IPS-18a (cell line): ENCODE data around the gene IFIH1.

Source experiments
- H3K27ac ChIP-seq: one replicate; pipeline ENCODE4 v1.5.1; 2013; ENCODE audit warnings: low read length
- H3K27me3 ChIP-seq: one replicate; pipeline ENCODE4 v1.6.1; 2013; ENCODE audit warnings: mild to moderate bottlenecking, low read length; ENCODE audit not compliant: control insufficient read depth, insufficient read depth
- H3K36me3 ChIP-seq: one replicate; pipeline ENCODE4 v1.6.1; 2013; ENCODE audit warnings: low read depth, low read length; ENCODE audit not compliant: control insufficient read depth
- H3K4me1 ChIP-seq: one replicate; pipeline ENCODE4 v1.6.1; 2013; ENCODE audit warnings: low read depth, low read length; ENCODE audit not compliant: control insufficient read depth
- H3K4me3 ChIP-seq: one replicate; pipeline ENCODE4 v1.5.1; 2013; ENCODE audit warnings: low read length
- H3K9ac ChIP-seq: one replicate; pipeline ENCODE4 v1.6.1; 2013; ENCODE audit warnings: mild to moderate bottlenecking, low read length, moderate library complexity
- H3K9me3 ChIP-seq: one replicate; pipeline ENCODE4 v1.6.1; 2013; ENCODE audit warnings: low read depth, low read length; ENCODE audit not compliant: control insufficient read depth

IFIH1 gene

DNA sequence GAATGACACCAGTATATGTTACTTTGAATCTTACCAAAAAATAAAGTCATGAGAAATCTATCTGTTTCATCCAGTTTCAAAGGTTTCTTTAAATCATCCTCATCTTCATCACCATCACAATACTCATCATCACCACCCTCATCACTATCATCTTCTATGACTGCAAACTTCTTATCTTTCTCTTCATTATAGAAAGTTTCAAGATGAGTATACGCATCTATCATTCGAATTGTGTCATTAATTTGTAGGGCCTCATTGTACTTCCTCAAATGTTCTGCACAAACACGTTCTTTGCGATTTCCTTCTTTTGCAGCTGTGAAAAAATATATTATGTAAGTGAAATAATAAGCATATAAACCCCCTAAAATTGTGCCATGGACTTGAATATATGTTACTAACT lies 41.1 kb downstream of the IFIH1 start:
- no peak overlapping the region for H3K4me3 ChIP-seq
- no peaks in the 10 kb centered on the region for H3K4me1 ChIP-seq
- H3K9ac ChIP-seq, result no peak overlapping the region
- H3K27ac ChIP-seq, result no peak overlapping the region
- H3K27me3 ChIP-seq, result no peaks in the 10 kb centered on the region
- H3K9me3 ChIP-seq, result no peaks in the 10 kb centered on the region
- no peaks in the 10 kb centered on the region for H3K36me3 ChIP-seq

DNA sequence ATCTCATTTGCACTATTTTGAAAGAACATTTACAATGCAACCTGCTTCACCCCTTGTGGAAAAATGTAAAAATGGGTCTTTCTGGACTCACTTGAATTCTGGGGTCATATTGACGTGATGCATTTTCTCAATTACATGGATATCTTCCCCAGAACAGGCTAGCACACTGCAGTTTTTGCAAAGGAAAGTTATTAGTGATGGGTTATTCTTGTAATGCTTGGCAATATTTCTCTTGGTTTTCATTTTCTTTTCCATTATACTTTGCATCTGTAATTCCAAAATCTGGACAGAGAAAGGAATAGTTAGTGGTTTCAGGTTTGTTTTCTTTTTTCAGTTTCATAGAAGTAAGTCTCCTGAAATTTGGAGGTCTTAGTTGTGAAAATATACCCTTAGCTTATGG lies 50.5 kb downstream of the IFIH1 start:
- Histone ChIP-seq H3K9ac (no peak overlapping the region), H3K4me1 (no peaks in the 10 kb centered on the region), H3K9me3 (no peaks in the 10 kb centered on the region), H3K27ac (no peak overlapping the region), H3K36me3 (no peaks in the 10 kb centered on the region), H3K27me3 (no peaks in the 10 kb centered on the region), H3K4me3 (no peak overlapping the region)

DNA sequence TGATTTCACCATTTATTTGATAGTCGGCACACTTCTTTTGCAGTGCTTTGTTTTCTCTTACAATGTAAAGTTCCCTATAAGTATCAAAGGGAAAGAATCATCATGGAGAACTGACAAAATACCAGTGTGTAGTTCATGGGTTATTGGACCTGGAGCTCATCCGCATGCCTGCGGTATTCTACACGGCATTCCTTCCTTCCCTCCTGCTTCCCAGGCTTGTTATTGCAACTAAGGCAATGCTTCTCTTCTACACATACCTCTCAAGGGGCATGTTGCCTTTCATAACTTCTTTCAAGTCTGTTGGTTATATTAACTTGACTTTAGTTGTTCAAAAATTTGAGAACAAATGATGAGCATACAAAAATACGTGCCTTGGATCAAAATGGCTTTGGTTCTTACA lies 51.0 kb downstream of the IFIH1 start:
- Histone ChIP-seq H3K4me1 (no peaks in the 10 kb centered on the region), H3K27me3 (no peaks in the 10 kb centered on the region), H3K4me3 (no peak overlapping the region), H3K9me3 (no peaks in the 10 kb centered on the region), H3K9ac (no peak overlapping the region), H3K36me3 (no peaks in the 10 kb centered on the region), H3K27ac (no peak overlapping the region)

DNA sequence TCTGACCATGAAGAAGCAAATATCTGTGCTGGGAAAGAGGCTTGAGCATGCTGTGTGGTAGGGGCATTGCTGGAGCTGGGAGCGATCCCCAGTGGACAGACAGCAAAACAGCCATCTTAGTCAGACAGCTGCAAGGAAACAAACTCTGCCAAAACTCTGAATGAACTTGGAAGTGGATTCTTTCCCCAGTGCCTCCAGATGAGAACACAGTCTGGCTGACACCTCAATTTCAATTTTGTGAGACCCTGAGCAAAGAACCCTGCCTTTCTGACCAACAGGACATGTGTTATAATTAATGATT lies 52.1 kb downstream of the IFIH1 start:
- H3K9me3 ChIP-seq, result no peaks in the 10 kb centered on the region

DNA sequence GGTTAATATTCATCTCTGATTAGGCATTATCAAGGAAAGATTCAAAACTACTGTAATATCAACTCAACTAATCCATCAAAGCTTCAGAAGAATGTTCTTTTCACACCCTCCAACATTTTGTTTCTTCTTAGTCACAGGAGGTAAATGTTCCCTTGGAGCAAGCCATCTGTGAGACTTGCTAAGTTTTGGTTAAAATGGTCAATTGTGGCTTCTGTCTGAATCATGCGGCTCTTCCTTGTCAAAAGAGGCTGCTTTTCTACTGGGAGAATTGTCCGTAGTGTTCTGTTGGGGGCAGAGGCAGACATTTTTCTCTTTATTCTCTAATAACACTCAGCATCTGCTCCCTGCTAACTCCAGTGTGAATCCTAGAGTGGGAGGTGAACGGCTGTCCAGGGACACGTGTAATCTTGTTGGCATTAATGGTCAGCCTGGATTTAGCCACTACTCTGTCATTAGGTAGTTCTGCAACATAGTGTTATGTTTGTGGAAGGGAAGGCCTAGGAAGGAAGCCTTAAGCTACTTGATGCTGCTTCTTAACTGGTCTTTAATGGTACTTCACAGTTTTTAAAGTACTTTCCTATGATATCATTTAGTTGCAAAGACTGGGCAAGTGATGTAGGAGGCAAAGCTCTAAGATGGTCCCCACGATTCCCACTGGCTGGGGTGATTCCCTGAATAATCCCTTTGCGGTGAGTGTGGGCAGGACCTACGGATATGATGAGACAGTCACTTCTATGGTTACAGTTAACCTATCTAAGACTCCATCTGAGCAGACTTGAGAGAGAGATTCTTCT lies 52.6 kb downstream of the IFIH1 start:
- H3K27ac ChIP-seq, result no peak overlapping the region
- no peaks in the 10 kb centered on the region for H3K36me3 ChIP-seq
- H3K27me3 ChIP-seq, result no peaks in the 10 kb centered on the region
- no peaks in the 10 kb centered on the region for H3K9me3 ChIP-seq
- no peak overlapping the region for H3K4me3 ChIP-seq
- H3K4me1 ChIP-seq, result peaks cover 3% of the 10 kb centered on the region
- no peak overlapping the region for H3K9ac ChIP-seq

More for the DNA sequence above, 52.1 kb downstream of the IFIH1 start:
- no peak overlapping the region for H3K27ac ChIP-seq
- no peak overlapping the region for H3K4me3 ChIP-seq
- no peaks in the 10 kb centered on the region for H3K36me3 ChIP-seq
- peaks cover 3% of the 10 kb centered on the region for H3K4me1 ChIP-seq
- H3K27me3 ChIP-seq, result no peaks in the 10 kb centered on the region
- no peak overlapping the region for H3K9ac ChIP-seq

- Histone ChIP-seq H3K36me3 (no peaks in the 10 kb centered on the region), H3K9ac (no peak overlapping the region), H3K4me3 (no peak overlapping the region), H3K27me3 (no peaks in the 10 kb centered on the region), H3K9me3 (no peaks in the 10 kb centered on the region), H3K27ac (no peak overlapping the region), H3K4me1 (peaks cover 3% of the 10 kb centered on the region)
Observed at GRCh38 chr2:162261032-162261945, 57.2 kb downstream of the IFIH1 start.

DNA sequence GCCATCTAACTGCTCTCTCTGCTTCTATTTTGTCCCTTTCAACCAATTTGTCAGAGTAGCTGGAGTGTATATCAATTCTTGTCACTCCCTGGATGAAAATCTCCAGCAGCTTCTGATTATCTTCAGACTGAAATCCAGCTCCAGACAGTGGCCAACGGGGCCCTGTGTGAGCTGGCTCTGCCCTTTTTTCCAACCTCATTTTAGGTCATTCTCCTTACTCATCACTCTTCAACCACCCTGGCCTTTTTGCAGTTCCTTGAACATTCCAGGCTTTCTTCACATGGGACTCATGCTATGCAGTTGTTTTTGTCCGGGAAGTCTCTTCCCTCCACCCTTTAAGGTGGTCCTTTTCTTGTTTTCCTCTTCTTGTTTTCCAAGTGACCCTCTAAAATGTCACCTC lies 59.8 kb downstream of the IFIH1 start:
- no peak overlapping the region for H3K9ac ChIP-seq
- no peak overlapping the region for H3K4me3 ChIP-seq
- no peaks in the 10 kb centered on the region for H3K36me3 ChIP-seq
- no peaks in the 10 kb centered on the region for H3K27me3 ChIP-seq
- no peaks in the 10 kb centered on the region for H3K9me3 ChIP-seq
- no peak overlapping the region for H3K27ac ChIP-seq
- H3K4me1 ChIP-seq, result peaks cover 3% of the 10 kb centered on the region

- H3K4me1 ChIP-seq, result peaks cover 3% of the 10 kb centered on the region
- no peaks in the 10 kb centered on the region for H3K27me3 ChIP-seq
- no peak overlapping the region for H3K27ac ChIP-seq
- H3K36me3 ChIP-seq, result no peaks in the 10 kb centered on the region
- no peak overlapping the region for H3K4me3 ChIP-seq
- no peak overlapping the region for H3K9ac ChIP-seq
- H3K9me3 ChIP-seq, result no peaks in the 10 kb centered on the region
Observed at GRCh38 chr2:162258169-162258568, 60.3 kb downstream of the IFIH1 start.

DNA sequence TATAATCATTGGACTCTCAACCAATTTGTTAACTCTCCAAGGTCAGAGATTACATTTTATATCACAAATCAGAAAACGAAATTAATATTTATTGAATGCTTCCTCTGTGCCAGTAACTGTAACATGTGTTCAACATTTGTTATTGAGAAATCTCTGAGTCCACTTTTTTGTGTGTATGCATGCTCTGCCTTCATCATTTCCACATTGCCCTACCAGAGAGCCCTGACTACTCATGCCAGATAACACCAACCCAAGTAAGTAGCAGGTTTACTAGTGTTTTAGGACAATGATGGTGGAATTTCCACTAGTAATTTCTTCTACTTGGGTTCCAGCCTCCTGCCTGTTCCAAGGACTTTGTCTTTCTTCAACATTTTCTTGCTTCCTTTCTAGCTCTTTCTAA lies 61.1 kb downstream of the IFIH1 start:
- Histone ChIP-seq H3K36me3 (no peaks in the 10 kb centered on the region), H3K4me1 (peaks cover 3% of the 10 kb centered on the region), H3K9ac (no peak overlapping the region), H3K9me3 (no peaks in the 10 kb centered on the region), H3K27me3 (no peaks in the 10 kb centered on the region), H3K4me3 (no peak overlapping the region), H3K27ac (no peak overlapping the region)

- Histone ChIP-seq H3K9me3 (no peaks in the 10 kb centered on the region), H3K4me3 (no peak overlapping the region), H3K9ac (no peak overlapping the region), H3K36me3 (no peaks in the 10 kb centered on the region), H3K27me3 (no peaks in the 10 kb centered on the region), H3K4me1 (no peaks in the 10 kb centered on the region), H3K27ac (no peak overlapping the region)
Observed at GRCh38 chr2:162256591-162256991, 61.9 kb downstream of the IFIH1 start.

GRCh38 chr2:162254236-162254871 lies 64.1 kb downstream of the IFIH1 start:
- no peak overlapping the region for H3K9ac ChIP-seq
- no peak overlapping the region for H3K4me3 ChIP-seq
- H3K27me3 ChIP-seq, result no peaks in the 10 kb centered on the region
- H3K36me3 ChIP-seq, result no peaks in the 10 kb centered on the region
- no peaks in the 10 kb centered on the region for H3K9me3 ChIP-seq
- H3K27ac ChIP-seq, result no peak overlapping the region
- H3K4me1 ChIP-seq, result no peaks in the 10 kb centered on the region
